Osteoblast (primary cell): ENCODE results near the gene ZNF311. TPM values are rescaled to one million over a fixed set of nuclear protein-coding genes. Genes with fewer than 3 reads are reported as not detected.

Experiments
- DNase-seq: peaks from one replicate; pipeline ENCODE4 v3.0.0; 2011; ENCODE audit warnings: low spot score, mixed read lengths; ENCODE audit not compliant: insufficient read length; ENCODE audit errors: missing footprints
- H2AFZ ChIP-seq: 2 replicates; pipeline ENCODE4 v1.6.0; 2011; ENCODE audit warnings: mild to moderate bottlenecking, low read length
- H3K27ac ChIP-seq: 2 replicates; pipeline ENCODE4 v1.5.1; 2011; ENCODE audit warnings: mild to moderate bottlenecking, low read depth, low read length, moderate library complexity
- H3K27me3 ChIP-seq: 2 replicates; pipeline ENCODE4 v1.6.0; 2012; ENCODE audit warnings: mild to moderate bottlenecking, control low read depth, inconsistent platforms, low read length, moderate library complexity; ENCODE audit not compliant: insufficient read depth
- H3K36me3 ChIP-seq: 2 replicates; pipeline ENCODE4 v1.5.1; 2011; ENCODE audit warnings: mild to moderate bottlenecking, low read length, control low read depth, moderate library complexity; ENCODE audit not compliant: insufficient read depth
- H3K4me1 ChIP-seq: 2 replicates; pipeline ENCODE4 v1.5.1; 2011; ENCODE audit warnings: mild to moderate bottlenecking, low read length, control low read depth, moderate library complexity; ENCODE audit not compliant: insufficient read depth
- H3K4me2 ChIP-seq: 2 replicates; pipeline ENCODE4 v1.6.0; 2011; ENCODE audit warnings: mild to moderate bottlenecking, low read length; ENCODE audit not compliant: insufficient read depth
- H3K4me3 ChIP-seq: fragments of 200-600 bp; sonication (generic); 3 replicates; pipeline ENCODE4 v1.5.1; 2012; ENCODE audit warnings: mild to moderate bottlenecking, low read length, inconsistent platforms; ENCODE audit not compliant: insufficient read depth
- H3K79me2 ChIP-seq: 2 replicates; pipeline ENCODE4 v1.6.0; 2012; ENCODE audit warnings: mild to moderate bottlenecking, low read length, control low read depth, inconsistent platforms; ENCODE audit not compliant: insufficient read depth
- H3K9me3 ChIP-seq: 2 replicates; pipeline ENCODE4 v1.5.1; 2011; ENCODE audit warnings: low read depth, low read length, control low read depth
- H4K20me1 ChIP-seq: 2 replicates; pipeline ENCODE4 v1.6.0; 2012; ENCODE audit warnings: mild to moderate bottlenecking, low read length, control low read depth; ENCODE audit not compliant: insufficient read depth
- total RNA-seq: library from RNA; depleted of rRNA; stranded (reverse); fragments of >200 nt; gene quantifications from 2 replicates; pipeline ENCODE4 v1.2.3, GENCODE V29; 2012
- TF ChIP-seq, protein P1 (sequence below): IDR thresholded peaks from 2 replicates; pipeline ENCODE4 v1.5.1; 2011; ENCODE audit warnings: mild to moderate bottlenecking, low read depth, low read length, moderate library complexity; ENCODE audit errors: extremely low read depth

The ZNF311 gene
- total RNA-seq, 1 donor: 1.1 TPM

DNA sequence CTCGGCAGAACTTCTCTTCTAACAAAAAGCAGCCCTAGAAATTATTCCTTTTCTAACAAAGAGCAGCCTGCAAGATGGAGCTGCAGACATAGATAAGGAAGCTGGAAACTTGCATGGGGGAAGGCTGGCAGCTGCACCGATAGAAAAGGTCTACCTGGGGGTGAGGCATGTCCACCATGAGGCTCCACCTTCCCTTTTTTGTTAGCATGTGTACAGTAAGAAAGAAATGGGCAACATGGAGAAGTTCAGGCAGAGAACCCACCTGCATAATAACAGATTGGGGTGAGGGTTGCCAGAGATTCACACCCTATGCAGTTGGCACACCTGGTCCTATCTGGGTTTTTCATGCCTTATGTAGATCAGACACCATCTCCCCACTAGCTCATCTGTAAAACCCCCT is 25.4 kb downstream of the ZNF311 start:
- no peaks in the 10 kb centered on the region for H3K36me3 ChIP-seq
- no peak overlapping the region for H3K27ac ChIP-seq
- H4K20me1 ChIP-seq: peaks cover 3% of the 10 kb centered on the region
- H3K27me3 ChIP-seq: no peaks in the 10 kb centered on the region
- H2AFZ ChIP-seq: no peak overlapping the region
- H3K4me1 ChIP-seq: peaks cover 21% of the 10 kb centered on the region
- peak; percentile 18 for DNase-seq
- no peaks in the 10 kb centered on the region for H3K79me2 ChIP-seq
- no peaks in the 10 kb centered on the region for H3K9me3 ChIP-seq
- H3K4me2 ChIP-seq: no peak overlapping the region
- no peak overlapping the region for H3K4me3 ChIP-seq
- TF ChIP-seq, protein P1, sequence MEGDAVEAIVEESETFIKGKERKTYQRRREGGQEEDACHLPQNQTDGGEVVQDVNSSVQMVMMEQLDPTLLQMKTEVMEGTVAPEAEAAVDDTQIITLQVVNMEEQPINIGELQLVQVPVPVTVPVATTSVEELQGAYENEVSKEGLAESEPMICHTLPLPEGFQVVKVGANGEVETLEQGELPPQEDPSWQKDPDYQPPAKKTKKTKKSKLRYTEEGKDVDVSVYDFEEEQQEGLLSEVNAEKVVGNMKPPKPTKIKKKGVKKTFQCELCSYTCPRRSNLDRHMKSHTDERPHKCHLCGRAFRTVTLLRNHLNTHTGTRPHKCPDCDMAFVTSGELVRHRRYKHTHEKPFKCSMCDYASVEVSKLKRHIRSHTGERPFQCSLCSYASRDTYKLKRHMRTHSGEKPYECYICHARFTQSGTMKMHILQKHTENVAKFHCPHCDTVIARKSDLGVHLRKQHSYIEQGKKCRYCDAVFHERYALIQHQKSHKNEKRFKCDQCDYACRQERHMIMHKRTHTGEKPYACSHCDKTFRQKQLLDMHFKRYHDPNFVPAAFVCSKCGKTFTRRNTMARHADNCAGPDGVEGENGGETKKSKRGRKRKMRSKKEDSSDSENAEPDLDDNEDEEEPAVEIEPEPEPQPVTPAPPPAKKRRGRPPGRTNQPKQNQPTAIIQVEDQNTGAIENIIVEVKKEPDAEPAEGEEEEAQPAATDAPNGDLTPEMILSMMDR: no peak

- H3K4me3 ChIP-seq: no peak overlapping the region
- peaks cover 3% of the 10 kb centered on the region for H4K20me1 ChIP-seq
- H3K27ac ChIP-seq: no peak overlapping the region
- H2AFZ ChIP-seq: no peak overlapping the region
- no peaks in the 10 kb centered on the region for H3K9me3 ChIP-seq
- H3K27me3 ChIP-seq: no peaks in the 10 kb centered on the region
- no peak overlapping the region for H3K4me2 ChIP-seq
- no peaks in the 10 kb centered on the region for H3K36me3 ChIP-seq
- TF ChIP-seq, protein P1: no peak
- DNase-seq: no peak
- no peaks in the 10 kb centered on the region for H3K79me2 ChIP-seq
- H3K4me1 ChIP-seq: peaks cover 21% of the 10 kb centered on the region
Observed at GRCh38 chr6:28978959-28979561, 26.1 kb downstream of the ZNF311 start.

GRCh38 chr6:28978133-28978491 is 27.0 kb downstream of the ZNF311 start:
- Histone ChIP-seq H3K4me3 (no peak overlapping the region), H4K20me1 (peaks cover 3% of the 10 kb centered on the region), H3K27ac (no peak overlapping the region), H3K4me1 (peaks cover 21% of the 10 kb centered on the region), H3K79me2 (no peaks in the 10 kb centered on the region), H2AFZ (peak overlapping the region; percentile 61), H3K27me3 (no peaks in the 10 kb centered on the region), H3K4me2 (peak overlapping the region; percentile 58), H3K36me3 (no peaks in the 10 kb centered on the region), H3K9me3 (no peaks in the 10 kb centered on the region)
- TF ChIP-seq, protein P1: no peak
- DNase-seq: peak; percentile 3

DNA sequence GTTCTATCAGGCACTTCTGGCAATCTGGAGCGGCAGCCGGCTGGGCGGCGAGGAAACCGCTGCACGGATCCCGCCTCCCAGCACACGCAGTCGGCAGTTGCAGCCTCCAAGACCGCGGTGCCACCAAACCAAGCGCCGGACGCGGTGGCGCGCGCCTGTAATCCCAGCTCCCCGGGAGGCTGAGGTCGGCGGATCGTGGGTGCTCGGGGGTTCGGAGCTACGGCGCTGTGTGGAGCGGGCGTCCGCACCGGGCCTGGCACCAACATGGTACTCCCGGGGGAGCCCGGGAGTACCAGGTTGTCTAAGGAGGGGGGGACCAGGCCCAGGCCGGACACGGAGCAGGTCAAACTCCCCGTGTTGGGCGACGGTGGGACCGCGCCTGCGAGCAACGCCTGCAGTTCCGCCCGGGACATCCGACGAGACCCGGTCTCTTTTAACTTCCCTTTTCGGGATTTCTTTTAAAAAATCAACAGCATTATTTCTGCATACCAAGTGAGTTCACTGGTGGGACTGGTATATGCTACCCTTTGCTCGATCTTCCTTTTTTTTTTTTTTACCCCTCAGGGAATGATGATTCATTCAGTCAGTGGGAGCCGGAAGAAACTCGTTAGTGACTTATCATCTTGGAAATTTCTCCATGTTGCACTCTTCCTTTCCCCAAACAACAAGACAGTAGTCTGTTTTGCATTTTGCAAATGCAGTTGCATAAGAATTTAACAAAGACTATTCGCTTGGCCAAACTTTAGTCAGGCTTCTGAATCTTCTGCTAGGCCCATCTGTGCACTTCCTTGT is 27.6 kb downstream of the ZNF311 start:
- H3K4me2 ChIP-seq: peak overlapping the region; percentile 58
- TF ChIP-seq, protein P1: no peak
- H3K9me3 ChIP-seq: no peaks in the 10 kb centered on the region
- no peak overlapping the region for H3K27ac ChIP-seq
- no peaks in the 10 kb centered on the region for H3K79me2 ChIP-seq
- no peaks in the 10 kb centered on the region for H3K27me3 ChIP-seq
- H3K36me3 ChIP-seq: no peaks in the 10 kb centered on the region
- DNase-seq: peak; percentile 85
- peaks cover 16% of the 10 kb centered on the region for H3K4me1 ChIP-seq
- peak overlapping the region; percentile 60 for H3K4me3 ChIP-seq
- H4K20me1 ChIP-seq: peaks cover 3% of the 10 kb centered on the region
- peak overlapping the region; percentile 61 for H2AFZ ChIP-seq
